ENCODE measurements around the gene RAP1GAP. TPM values are rescaled to one million over a fixed set of nuclear protein-coding genes. Genes with fewer than 3 reads are reported as not detected.

Gene RAP1GAP
- total and polyA plus RNA-seq, 2 of the 13 experiments (the other 11 are each of a cell fraction or from before 2014, with no cell fraction given): 11.9 to 37.5 TPM

DNA sequence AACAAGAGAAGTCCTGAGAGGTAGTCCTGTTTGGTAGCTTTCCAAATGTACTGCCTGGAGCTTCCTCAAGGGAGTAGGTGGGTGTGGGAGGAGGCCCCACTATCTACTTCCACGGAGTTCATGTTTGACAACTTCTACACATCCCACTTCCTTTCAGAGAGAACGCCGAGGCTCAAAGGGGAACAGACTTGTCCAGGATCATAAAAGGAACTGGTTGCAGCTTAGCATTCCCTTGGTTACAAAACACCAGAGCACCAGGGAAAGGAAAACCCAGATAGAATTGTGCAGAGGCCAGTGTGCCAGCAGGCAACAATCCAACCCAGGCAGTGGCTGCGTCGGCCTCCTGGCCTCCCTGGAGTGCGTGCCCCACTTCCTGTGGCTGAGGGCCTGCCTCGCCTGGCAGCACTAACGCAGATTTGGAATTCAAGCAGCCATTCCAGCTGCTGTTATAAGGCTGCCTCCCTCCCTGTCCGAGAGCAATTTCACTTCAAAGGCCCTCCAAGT is 4.2 kb upstream of the RAP1GAP start:
- no peak overlapping the region for H2AFZ ChIP-seq (ENCODE audit: low read length)
- no peak overlapping the region for H3K9ac ChIP-seq (ENCODE audit: insufficient read depth, low read depth, low read length)
- intact Hi-C loops (cut with micrococcal nuclease; ENCODE audit: unreplicated experiment): no loop called here
- WGBS (ENCODE audit: low lambda C conversion rate): 31% methylated on average over 5 of the region's 9 CpGs
- CTCF ChIA-PET (ENCODE audit: low intra/inter-chr PET ratio, low total read pairs): no interaction called here
- ATAC-seq (no peak), DNase-seq (ENCODE audit: low spot score) (no peak), FAIRE-seq (no peak)
- H3K4me1 ChIP-seq (ENCODE audit: insufficient read depth, low read length): peaks cover 40% of the 10 kb centered on the region
- H3K79me2 ChIP-seq (ENCODE audit: insufficient read depth, low read length): peaks cover 3% of the 10 kb centered on the region
- no peak overlapping the region for H3K4me3 ChIP-seq (replicated peaks in 1 of 3; ENCODE audit: insufficient read depth in 1 of 3, low read depth in 2 of 3, low read length in 3 of 3)
- in situ Hi-C loops (cut with HindIII; ENCODE audit: extremely low pct_ligation_motif_present, low pct_unique_long_range_greater_than_20kb): no loop called here
- BruUV-seq (replicated peaks): no TSS peak
- no peaks in the 10 kb centered on the region for H3K9me3 ChIP-seq (ENCODE audit: low read length)
- no peaks in the 10 kb centered on the region for H3K36me3 ChIP-seq (replicated peaks in 1 of 2; ENCODE audit: control insufficient read depth in 1 of 2, insufficient read depth in 2 of 2, low read length in 2 of 2)
- H3K27ac ChIP-seq (ENCODE audit: extremely low read length, insufficient read depth, low read length): no peak overlapping the region
- POLR2A ChIA-PET: no interaction called here
- no peak overlapping the region for H3K4me2 ChIP-seq (ENCODE audit: low read depth, low read length)
- no peaks in the 10 kb centered on the region for H4K20me1 ChIP-seq (ENCODE audit: insufficient read depth, low read length)
- no peaks in the 10 kb centered on the region for H3K27me3 ChIP-seq (ENCODE audit: control insufficient read depth in 1 of 2, insufficient read depth in 2 of 2, low read length in 2 of 2)
- TF ChIP-seq ZBTB8A (CRISPR knock-in tag; IDR thresholded peaks at IDR 0.05; ENCODE audit: borderline replicate concordance, low read depth) (no peak), CBX2 (IDR thresholded peaks at IDR 0.05; ENCODE audit: low read depth, low read length) (no peak), CBX2 (CRISPR knock-in tag; IDR thresholded peaks at IDR 0.05; ENCODE audit: low read depth) (no peak), NFYC (CRISPR knock-in tag; IDR thresholded peaks at IDR 0.05) (no peak), GPN1 (CRISPR knock-in tag; IDR thresholded peaks at IDR 0.05; ENCODE audit: borderline replicate concordance) (no peak), PHF5A (CRISPR knock-in tag; IDR thresholded peaks at IDR 0.05; ENCODE audit: low read depth, unreplicated experiment) (no peak), PTBP1 (IDR thresholded peaks at IDR 0.05; ENCODE audit: low read depth, low read length, poor library complexity, severe bottlenecking) (no peak), PHF8 (CRISPR knock-in tag; IDR thresholded peaks at IDR 0.05) (no peak), MIER2 (CRISPR knock-in tag; IDR thresholded peaks at IDR 0.05) (no peak), ZC3H4 (CRISPR knock-in tag; IDR thresholded peaks at IDR 0.05; ENCODE audit: borderline replicate concordance) (no peak), DMAP1 (CRISPR knock-in tag; IDR thresholded peaks at IDR 0.05) (no peak)
- TF ChIP-seq, protein P1, sequence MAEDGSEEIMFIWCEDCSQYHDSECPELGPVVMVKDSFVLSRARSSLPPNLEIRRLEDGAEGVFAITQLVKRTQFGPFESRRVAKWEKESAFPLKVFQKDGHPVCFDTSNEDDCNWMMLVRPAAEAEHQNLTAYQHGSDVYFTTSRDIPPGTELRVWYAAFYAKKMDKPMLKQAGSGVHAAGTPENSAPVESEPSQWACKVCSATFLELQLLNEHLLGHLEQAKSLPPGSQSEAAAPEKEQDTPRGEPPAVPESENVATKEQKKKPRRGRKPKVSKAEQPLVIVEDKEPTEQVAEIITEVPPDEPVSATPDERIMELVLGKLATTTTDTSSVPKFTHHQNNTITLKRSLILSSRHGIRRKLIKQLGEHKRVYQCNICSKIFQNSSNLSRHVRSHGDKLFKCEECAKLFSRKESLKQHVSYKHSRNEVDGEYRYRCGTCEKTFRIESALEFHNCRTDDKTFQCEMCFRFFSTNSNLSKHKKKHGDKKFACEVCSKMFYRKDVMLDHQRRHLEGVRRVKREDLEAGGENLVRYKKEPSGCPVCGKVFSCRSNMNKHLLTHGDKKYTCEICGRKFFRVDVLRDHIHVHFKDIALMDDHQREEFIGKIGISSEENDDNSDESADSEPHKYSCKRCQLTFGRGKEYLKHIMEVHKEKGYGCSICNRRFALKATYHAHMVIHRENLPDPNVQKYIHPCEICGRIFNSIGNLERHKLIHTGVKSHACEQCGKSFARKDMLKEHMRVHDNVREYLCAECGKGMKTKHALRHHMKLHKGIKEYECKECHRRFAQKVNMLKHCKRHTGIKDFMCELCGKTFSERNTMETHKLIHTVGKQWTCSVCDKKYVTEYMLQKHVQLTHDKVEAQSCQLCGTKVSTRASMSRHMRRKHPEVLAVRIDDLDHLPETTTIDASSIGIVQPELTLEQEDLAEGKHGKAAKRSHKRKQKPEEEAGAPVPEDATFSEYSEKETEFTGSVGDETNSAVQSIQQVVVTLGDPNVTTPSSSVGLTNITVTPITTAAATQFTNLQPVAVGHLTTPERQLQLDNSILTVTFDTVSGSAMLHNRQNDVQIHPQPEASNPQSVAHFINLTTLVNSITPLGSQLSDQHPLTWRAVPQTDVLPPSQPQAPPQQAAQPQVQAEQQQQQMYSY (CRISPR knock-in tag; IDR thresholded peaks at IDR 0.05): no peak
- TF ChIP-seq, protein P2, sequence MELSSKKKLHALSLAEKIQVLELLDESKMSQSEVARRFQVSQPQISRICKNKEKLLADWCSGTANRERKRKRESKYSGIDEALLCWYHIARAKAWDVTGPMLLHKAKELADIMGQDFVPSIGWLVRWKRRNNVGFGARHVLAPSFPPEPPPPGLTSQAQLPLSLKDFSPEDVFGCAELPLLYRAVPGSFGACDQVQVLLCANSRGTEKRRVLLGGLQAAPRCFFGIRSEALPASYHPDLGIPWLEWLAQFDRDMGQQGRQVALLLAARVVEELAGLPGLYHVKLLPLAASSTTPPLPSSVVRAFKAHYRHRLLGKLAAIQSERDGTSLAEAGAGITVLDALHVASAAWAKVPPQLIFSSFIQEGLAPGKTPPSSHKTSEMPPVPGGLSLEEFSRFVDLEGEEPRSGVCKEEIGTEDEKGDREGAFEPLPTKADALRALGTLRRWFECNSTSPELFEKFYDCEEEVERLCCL (CRISPR knock-in tag; IDR thresholded peaks at IDR 0.05; ENCODE audit: borderline replicate concordance): no peak

All from HepG2 (cell line).